Trophoblast cell (in vitro differentiated cells and primary cell): ENCODE data around the gene KMO.
A peak's percentile ranks its signal among the peaks of the same experiment; 100 is the strongest.

Experiments
- DNase-seq, 2 donors: peaks; one replicate each; pipeline ENCODE4 v3.0.0-alpha.2; 2016
- H2AFZ ChIP-seq: 2 replicates; pipeline ENCODE4 v1.6.1; 2013; ENCODE audit warnings: low read length, moderate library complexity, mild to moderate bottlenecking; ENCODE audit not compliant: insufficient read depth, poor library complexity
- H2AK5ac ChIP-seq: 2 replicates; pipeline ENCODE4 v1.6.1; 2013; ENCODE audit warnings: mild to moderate bottlenecking, low read length
- H2BK120ac ChIP-seq: 2 replicates; pipeline ENCODE4 v1.6.1; 2013; ENCODE audit warnings: low read length, mild to moderate bottlenecking, moderate library complexity; ENCODE audit not compliant: insufficient read depth, poor library complexity
- H2BK12ac ChIP-seq: 2 replicates; pipeline ENCODE4 v1.6.1; 2013; ENCODE audit warnings: mild to moderate bottlenecking, low read length, moderate library complexity
- H2BK5ac ChIP-seq: 2 replicates; pipeline ENCODE4 v1.6.1; 2013; ENCODE audit warnings: low read length, low read depth, moderate library complexity, mild to moderate bottlenecking; ENCODE audit not compliant: poor library complexity
- H3K14ac ChIP-seq: 2 replicates; pipeline ENCODE4 v1.6.1; 2013; ENCODE audit warnings: mild to moderate bottlenecking, low read length
- H3K18ac ChIP-seq: 2 replicates; pipeline ENCODE4 v1.6.1; 2013; ENCODE audit warnings: mild to moderate bottlenecking, low read length
- H3K23ac ChIP-seq: 2 replicates; pipeline ENCODE4 v1.6.1; 2013; ENCODE audit warnings: low read length
- H3K27ac ChIP-seq: 2 replicates; pipeline ENCODE4 v1.5.1; 2013; ENCODE audit warnings: low read depth, mild to moderate bottlenecking, inconsistent platforms, low read length, moderate library complexity
- H3K27me3 ChIP-seq: 2 replicates; pipeline ENCODE4 v1.6.1; 2013; ENCODE audit warnings: inconsistent platforms, mild to moderate bottlenecking, low read length, moderate library complexity; ENCODE audit not compliant: insufficient read depth
- H3K36me3 ChIP-seq, 2 experiments: 1 replicate in 1 of 2; 2 replicates in 1 of 2; pipeline ENCODE4 v1.6.1; 2013; ENCODE audit warnings: low read length in 2 of 2, mild to moderate bottlenecking in 2 of 2, moderate library complexity in 1 of 2; ENCODE audit not compliant: insufficient read depth in 2 of 2, control insufficient read depth in 1 of 2
- H3K4ac ChIP-seq: 2 replicates; pipeline ENCODE4 v1.6.1; 2013; ENCODE audit warnings: low read depth, mild to moderate bottlenecking, low read length, moderate library complexity
- H3K4me1 ChIP-seq, 2 experiments: 1 replicate in 1 of 2; 2 replicates in 1 of 2; pipeline ENCODE4 v1.6.1; 2013; ENCODE audit warnings: low read length in 2 of 2, mild to moderate bottlenecking in 2 of 2, moderate library complexity in 1 of 2; ENCODE audit not compliant: insufficient read depth in 2 of 2, control insufficient read depth in 1 of 2
- H3K4me2 ChIP-seq: 2 replicates; pipeline ENCODE4 v1.6.1; 2013; ENCODE audit warnings: inconsistent platforms, mild to moderate bottlenecking, low read length, moderate library complexity
- H3K4me3 ChIP-seq: 2 replicates; pipeline ENCODE4 v1.5.1; 2013; ENCODE audit warnings: mild to moderate bottlenecking, low read depth, low read length, inconsistent platforms
- H3K79me1 ChIP-seq: one replicate; pipeline ENCODE4 v1.6.1; 2013; ENCODE audit warnings: low read length
- H3K79me2 ChIP-seq: 2 replicates; pipeline ENCODE4 v1.6.1; 2013; ENCODE audit warnings: low read length, mild to moderate bottlenecking; ENCODE audit not compliant: control insufficient read depth, insufficient read depth, poor library complexity
- H3K9ac ChIP-seq: 2 replicates; pipeline ENCODE4 v1.6.1; 2013; ENCODE audit warnings: mild to moderate bottlenecking, low read length
- H3K9me3 ChIP-seq: 2 replicates; pipeline ENCODE4 v1.6.1; 2013; ENCODE audit warnings: low read depth, mild to moderate bottlenecking, control low read depth, inconsistent platforms, low read length; ENCODE audit not compliant: insufficient read depth
- H4K12ac ChIP-seq: 2 replicates; pipeline ENCODE4 v1.6.1; 2013; ENCODE audit warnings: low read depth, mild to moderate bottlenecking, low read length, moderate library complexity
- H4K8ac ChIP-seq: 2 replicates; pipeline ENCODE4 v1.6.1; 2013; ENCODE audit warnings: low read depth, mild to moderate bottlenecking, low read length, moderate library complexity
- H4K91ac ChIP-seq: one replicate; pipeline ENCODE4 v1.6.1; 2013; ENCODE audit warnings: low read depth, mild to moderate bottlenecking, low read length, moderate library complexity
- WGBS: extraction: QIAGEN DNeasy Blood & Tissue Kit; methylation state at CpG from one replicate; pipeline ENCODE4 v1.1.7; 2013; ENCODE audit warnings: missing lambda C conversion rate; ENCODE audit not compliant: insufficient read length, insufficient coverage; ENCODE audit errors: extremely low coverage; 5-methylcytosine and 5-hydroxymethylcytosine counted together

Gene KMO

DNA sequence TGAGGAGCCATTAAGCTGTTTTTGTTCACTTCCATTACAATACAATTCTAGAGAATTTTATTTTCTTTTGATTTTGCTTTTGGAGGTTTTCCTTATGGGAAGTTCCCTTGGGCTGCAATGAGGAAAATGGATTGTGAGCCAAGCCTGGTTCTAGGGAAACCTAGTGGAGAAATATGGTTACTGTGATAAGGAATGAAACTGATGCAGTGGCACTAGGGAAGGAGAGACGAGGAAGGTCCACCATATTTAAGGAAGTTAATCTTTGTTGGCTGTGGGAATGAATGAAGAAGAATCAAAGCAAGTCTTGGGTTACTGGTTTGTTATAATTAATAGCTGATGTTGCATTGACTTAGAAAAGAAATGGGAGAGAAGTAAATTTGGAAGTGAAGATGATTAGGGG lies 79.6 kb downstream of the KMO start:
- Histone ChIP-seq H3K36me3 (peaks cover 1 to 3% of the 10 kb centered on the region in 2 experiments), H3K9ac (no peak overlapping the region), H4K8ac (no peak overlapping the region), H2AFZ (no peak overlapping the region), H3K23ac (no peak overlapping the region), H3K4me1 (peaks cover 0 to 4% of the 10 kb centered on the region in 2 experiments), H2AK5ac (no peak overlapping the region), H3K27ac (no peak overlapping the region), H3K79me1 (no peaks in the 10 kb centered on the region), H4K91ac (no peak overlapping the region), H3K4me3 (no peak overlapping the region), H3K18ac (no peak overlapping the region), H4K12ac (no peak overlapping the region), H2BK12ac (no peak overlapping the region), H3K4me2 (no peak overlapping the region), H3K79me2 (no peaks in the 10 kb centered on the region), H3K4ac (no peak overlapping the region), H2BK120ac (no peak overlapping the region), H3K14ac (no peak overlapping the region), H3K27me3 (no peaks in the 10 kb centered on the region), H3K9me3 (no peaks in the 10 kb centered on the region), H2BK5ac (no peak overlapping the region)
- WGBS: no CpG with 5 or more reads among the region's 1 CpG
- no peak for DNase-seq

- Histone ChIP-seq H2AK5ac (no peak overlapping the region), H2BK5ac (peak overlapping the region; percentile 53), H3K27ac (no peak overlapping the region), H3K9me3 (no peaks in the 10 kb centered on the region), H3K4me3 (no peak overlapping the region), H4K8ac (peak overlapping the region; percentile 61), H3K4ac (no peak overlapping the region), H2AFZ (no peak overlapping the region), H3K14ac (no peak overlapping the region), H3K79me2 (no peaks in the 10 kb centered on the region), H3K79me1 (no peaks in the 10 kb centered on the region), H2BK120ac (no peak overlapping the region), H3K36me3 (peaks cover 1 to 3% of the 10 kb centered on the region in 2 experiments), H4K91ac (no peak overlapping the region), H4K12ac (no peak overlapping the region), H3K4me1 (peaks cover 0 to 4% of the 10 kb centered on the region in 2 experiments), H3K27me3 (no peaks in the 10 kb centered on the region), H3K18ac (no peak overlapping the region), H3K4me2 (no peak overlapping the region), H3K23ac (no peak overlapping the region), H2BK12ac (no peak overlapping the region), H3K9ac (no peak overlapping the region)
- WGBS: no CpG with 5 or more reads among the region's 9 CpGs
- peak; percentile 45 to 76 for DNase-seq
Observed at GRCh38 chr1:241612533-241613477, 80.6 kb downstream of the KMO start.

GRCh38 chr1:241614144-241614543 lies 82.0 kb downstream of the KMO start:
- Histone ChIP-seq H3K79me1 (no peaks in the 10 kb centered on the region), H3K36me3 (peaks cover 3% of the 10 kb centered on the region in 2 experiments), H3K9me3 (no peaks in the 10 kb centered on the region), H3K18ac (no peak overlapping the region), H3K4me3 (no peak overlapping the region), H2AK5ac (no peak overlapping the region), H2BK12ac (no peak overlapping the region), H3K4me2 (no peak overlapping the region), H3K9ac (no peak overlapping the region), H3K23ac (no peak overlapping the region), H2BK5ac (no peak overlapping the region), H3K4ac (no peak overlapping the region), H4K8ac (no peak overlapping the region), H3K79me2 (no peaks in the 10 kb centered on the region), H4K12ac (no peak overlapping the region), H4K91ac (no peak overlapping the region), H3K14ac (no peak overlapping the region), H2BK120ac (no peak overlapping the region), H3K4me1 (peaks cover 0 to 4% of the 10 kb centered on the region in 2 experiments), H3K27ac (no peak overlapping the region), H3K27me3 (no peaks in the 10 kb centered on the region), H2AFZ (no peak overlapping the region)
- WGBS: no CpG with 5 or more reads among the region's 4 CpGs
- DNase-seq: no peak

GRCh38 chr1:241614572-241614971 lies 82.4 kb downstream of the KMO start:
- no peak overlapping the region for H3K27ac ChIP-seq
- H3K14ac ChIP-seq: no peak overlapping the region
- no peak overlapping the region for H4K12ac ChIP-seq

More at GRCh38 chr1:241614572-241614971, 82.4 kb downstream of the KMO start:
- Histone ChIP-seq H4K91ac (no peak overlapping the region), H3K27me3 (no peaks in the 10 kb centered on the region), H3K79me1 (no peaks in the 10 kb centered on the region), H3K4me1 (peaks cover 0 to 4% of the 10 kb centered on the region in 2 experiments), H3K9me3 (no peaks in the 10 kb centered on the region), H4K8ac (no peak overlapping the region), H3K4me3 (no peak overlapping the region), H3K9ac (no peak overlapping the region), H3K18ac (no peak overlapping the region), H2AFZ (no peak overlapping the region), H2BK5ac (no peak overlapping the region), H2BK120ac (no peak overlapping the region), H3K36me3 (peaks cover 2 to 3% of the 10 kb centered on the region in 2 experiments), H3K4ac (no peak overlapping the region), H2BK12ac (no peak overlapping the region), H3K79me2 (no peaks in the 10 kb centered on the region), H2AK5ac (no peak overlapping the region), H3K4me2 (no peak overlapping the region), H3K23ac (no peak overlapping the region)
- WGBS: no CpG with 5 or more reads among the region's 4 CpGs
- DNase-seq: peak; percentile 58 to 94
